Epithelial cell of esophagus (primary cell): ENCODE data around the gene ZCCHC9.

Experiments used
- DNase-seq: peaks from one replicate; pipeline ENCODE4 v3.0.0; 2010; ENCODE audit warnings: low read depth
- H3K4me3 ChIP-seq: 2 replicates; pipeline ENCODE4 v1.5.1; 2011; ENCODE audit warnings: mild to moderate bottlenecking, low read length, control low read depth
- CTCF ChIP-seq: IDR thresholded peaks from 2 replicates; pipeline ENCODE4 v1.5.1; 2011; ENCODE audit warnings: low read depth, mild to moderate bottlenecking, low read length, control low read depth, inconsistent platforms; ENCODE audit not compliant: insufficient read depth; ENCODE audit errors: missing control alignments

ZCCHC9 gene

GRCh38 chr5:81355291-81356251, 54.2 kb downstream of the ZCCHC9 start:
- DNase-seq = no peak
- no peak overlapping the region for H3K4me3 ChIP-seq
- no peak for TF ChIP-seq CTCF

- no peak overlapping the region for H3K4me3 ChIP-seq
- no peak for DNase-seq
- no peak for TF ChIP-seq CTCF
Observed at GRCh38 chr5:81359108-81359507, 57.7 kb downstream of the ZCCHC9 start.

- no peak for TF ChIP-seq CTCF
- DNase-seq = no peak
- H3K4me3 ChIP-seq = no peak overlapping the region
Observed at GRCh38 chr5:81359881-81360280, 58.5 kb downstream of the ZCCHC9 start.

- H3K4me3 ChIP-seq = no peak overlapping the region
- DNase-seq = no peak
- TF ChIP-seq CTCF = no peak
Observed at GRCh38 chr5:81360640-81361039, 59.3 kb downstream of the ZCCHC9 start.

- DNase-seq = no peak
- no peak overlapping the region for H3K4me3 ChIP-seq
- no peak for TF ChIP-seq CTCF
Observed at GRCh38 chr5:81361600-81361999, 60.2 kb downstream of the ZCCHC9 start.
